ENCODE data around the gene LRRC40. TPM values are rescaled to one million over a fixed set of nuclear protein-coding genes. Genes with fewer than 3 reads are reported as not detected.
"Not testable (repeated sequence)": the region's sequence is repeated elsewhere in the genome, so short reads cannot be mapped to it uniquely, and the experiment has no call there.

Gene LRRC40
- total RNA-seq, 2 donors from 2014 or later, result 8.1 to 14.5 TPM

- no peak for TF ChIP-seq CTCF (IDR thresholded peaks at IDR 0.05)
- no peaks in the 10 kb centered on the region for H3K36me3 ChIP-seq
- no peak for DNase-seq (ENCODE audit: low spot score)
- no peak overlapping the region for H3K4me3 ChIP-seq
- no peaks in the 10 kb centered on the region for H3K27me3 ChIP-seq
- H3K9me3 ChIP-seq, result no peaks in the 10 kb centered on the region
- no peaks in the 10 kb centered on the region for H3K4me1 ChIP-seq
- no peak overlapping the region for H3K27ac ChIP-seq
These were observed 15.2 kb downstream of the LRRC40 start for GRCh38 chr1:70190180-70190579.

GRCh38 chr1:70188522-70188921 is 16.9 kb downstream of the LRRC40 start:
- no peaks in the 10 kb centered on the region for H3K27me3 ChIP-seq
- H3K36me3 ChIP-seq, result no peaks in the 10 kb centered on the region
- DNase-seq (ENCODE audit: low spot score), result no peak
- no peaks in the 10 kb centered on the region for H3K4me1 ChIP-seq
- TF ChIP-seq CTCF (IDR thresholded peaks at IDR 0.05), result no peak
- no peaks in the 10 kb centered on the region for H3K9me3 ChIP-seq
- no peak overlapping the region for H3K4me3 ChIP-seq
- H3K27ac ChIP-seq, result no peak overlapping the region

DNA sequence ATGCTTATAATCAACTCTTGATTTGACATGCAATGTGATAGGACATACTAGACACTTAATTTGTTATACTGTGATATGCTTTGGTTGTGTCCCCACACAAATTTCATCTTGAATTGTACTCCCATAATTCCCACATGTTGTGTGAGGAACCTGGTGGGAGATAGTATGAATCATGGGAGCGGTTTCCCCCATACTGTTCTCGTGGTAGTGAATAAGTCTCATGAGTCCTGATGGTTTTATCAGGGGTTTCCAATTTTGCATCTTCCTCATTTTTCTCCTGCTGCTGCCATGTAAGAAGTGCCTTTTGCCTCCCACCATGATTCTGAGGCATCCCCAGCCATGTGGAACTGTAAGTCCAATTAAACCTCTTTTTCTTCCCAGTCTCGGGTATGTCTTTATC is 20.2 kb downstream of the LRRC40 start:
- not testable (repeated sequence) for H3K4me3 ChIP-seq; H3K9me3 ChIP-seq; H3K27me3 ChIP-seq; H3K36me3 ChIP-seq; H3K27ac ChIP-seq; DNase-seq (ENCODE audit: low spot score); H3K4me1 ChIP-seq

GRCh38 chr1:70171512-70171911 is 33.9 kb downstream of the LRRC40 start:
- Histone ChIP-seq H3K36me3 (peaks cover 4% of the 10 kb centered on the region), H3K4me1 (no peaks in the 10 kb centered on the region), H3K4me3 (no peak overlapping the region), H3K9me3 (no peaks in the 10 kb centered on the region), H3K27me3 (no peaks in the 10 kb centered on the region), H3K27ac (no peak overlapping the region)
- TF ChIP-seq CTCF (IDR thresholded peaks at IDR 0.05), result no peak
- DNase-seq (ENCODE audit: low spot score), result no peak

DNA sequence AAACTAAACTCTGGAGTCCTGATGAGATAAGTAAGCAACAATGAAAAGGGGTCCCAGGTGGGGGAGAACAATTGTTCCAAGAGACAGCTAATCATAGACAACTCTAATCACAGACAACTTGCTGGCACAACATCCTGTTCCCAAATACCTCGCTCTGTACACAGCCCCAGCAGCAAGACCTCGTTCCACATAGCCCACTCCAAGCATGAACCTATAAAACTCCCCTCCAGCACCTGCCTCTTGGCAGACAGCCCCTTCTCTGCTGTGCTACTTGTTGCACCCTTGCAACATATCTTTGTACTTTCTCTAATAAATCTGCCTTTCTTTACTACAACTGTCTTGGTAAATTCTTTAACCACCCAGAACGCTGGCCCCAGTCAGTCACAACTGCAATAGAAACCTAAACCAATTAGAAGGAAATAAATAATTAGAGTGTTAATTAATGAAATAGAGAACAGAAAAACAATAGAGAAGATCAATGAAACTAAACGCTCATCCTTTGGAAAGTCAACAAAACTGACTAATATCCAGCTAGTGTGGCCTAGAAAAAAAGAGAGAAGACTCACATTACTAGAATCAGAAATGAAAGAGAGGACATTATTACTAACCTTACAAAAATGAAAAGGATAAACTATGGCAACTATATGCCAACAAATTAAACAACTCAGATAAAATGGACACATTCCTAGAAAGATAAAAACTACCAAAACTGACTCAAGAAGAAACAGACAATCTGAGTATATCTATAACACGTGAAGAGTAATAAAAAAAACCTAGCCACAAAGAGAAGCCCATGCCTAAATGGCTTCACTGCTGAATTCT is 36.1 kb downstream of the LRRC40 start:
- H3K27me3 ChIP-seq, result no peaks in the 10 kb centered on the region
- H3K4me3 ChIP-seq, result no peak overlapping the region
- TF ChIP-seq CTCF (IDR thresholded peaks at IDR 0.05), result no peak
- peaks cover 4% of the 10 kb centered on the region for H3K36me3 ChIP-seq
- H3K4me1 ChIP-seq, result no peaks in the 10 kb centered on the region
- no peak for DNase-seq (ENCODE audit: low spot score)
- no peak overlapping the region for H3K27ac ChIP-seq
- H3K9me3 ChIP-seq, result no peaks in the 10 kb centered on the region

- H3K4me1 ChIP-seq, result no peaks in the 10 kb centered on the region
- TF ChIP-seq CTCF (IDR thresholded peaks at IDR 0.05), result no peak
- H3K27ac ChIP-seq, result no peak overlapping the region
- H3K27me3 ChIP-seq, result no peaks in the 10 kb centered on the region
- peaks cover 3% of the 10 kb centered on the region for H3K36me3 ChIP-seq
- no peaks in the 10 kb centered on the region for H3K9me3 ChIP-seq
- H3K4me3 ChIP-seq, result no peak overlapping the region
- no peak for DNase-seq (ENCODE audit: low spot score)
These were observed 37.1 kb downstream of the LRRC40 start for GRCh38 chr1:70168283-70168682.

Data from right atrium auricular region (tissue), 2 donors.